T-helper 2 cell treated with Interferon-gamma antibody and Interleukin-4, amounts not matched to agents 5 μg/mL and 100 μg/mL, for 36 hours (primary cell): ENCODE results near the gene MXD4.
A peak's percentile ranks its signal among the peaks of the same experiment; 100 is the strongest.

ENCODE experiments used
- DNase-seq: peaks from one replicate; pipeline ENCODE4 v3.0.0; 2021; ENCODE audit warnings: low spot score
- H3K27ac Mint-ChIP-seq: one replicate; pipeline ENCODE4 v1.8.0; 2021; ENCODE audit warnings: mild to moderate bottlenecking, mixed read lengths
- H3K27me3 Mint-ChIP-seq: one replicate; pipeline ENCODE4 v1.8.0; 2021; ENCODE audit warnings: low read depth, mixed read lengths
- H3K36me3 Mint-ChIP-seq: one replicate; pipeline ENCODE4 v1.8.0; 2021; ENCODE audit warnings: low read depth, mixed read lengths
- H3K4me1 Mint-ChIP-seq: one replicate; pipeline ENCODE4 v1.8.0; 2021; ENCODE audit warnings: low read depth, mixed read lengths
- H3K4me3 Mint-ChIP-seq: one replicate; pipeline ENCODE4 v1.8.0; 2022; ENCODE audit warnings: mild to moderate bottlenecking, moderate library complexity, mixed read lengths
- H3K9me3 Mint-ChIP-seq: one replicate; pipeline ENCODE4 v1.8.0; 2021; ENCODE audit warnings: mixed read lengths

Gene MXD4

GRCh38 chr4:2261853-2262144 lies at the start of gene MXD4:
Gene MXD4 (minus strand): TSS chr4:2262109. CDS start chr4:2261980, 129 bp downstream.
- Mint-ChIP-seq H3K27ac (peak within 1 kb of the TSS; percentile 86), H3K4me1 (no peaks in the 10 kb centered on the region), H3K36me3 (no peaks in the 10 kb centered on the region), H3K27me3 (no peaks in the 10 kb centered on the region), H3K9me3 (no peaks in the 10 kb centered on the region), H3K4me3 (peak within 1 kb of the TSS; percentile 67)
- peak; percentile 23 for DNase-seq

- Mint-ChIP-seq H3K4me3 (no peak overlapping the region), H3K36me3 (no peaks in the 10 kb centered on the region), H3K27ac (no peak overlapping the region), H3K4me1 (no peaks in the 10 kb centered on the region), H3K27me3 (no peaks in the 10 kb centered on the region), H3K9me3 (peaks cover 12% of the 10 kb centered on the region)
- DNase-seq, result no peak
Measured at GRCh38 chr4:2306773-2307410, 45.0 kb upstream of the MXD4 start.

- no peak for DNase-seq
- H3K27me3 Mint-ChIP-seq, result no peaks in the 10 kb centered on the region
- H3K4me3 Mint-ChIP-seq, result no peak overlapping the region
- no peaks in the 10 kb centered on the region for H3K4me1 Mint-ChIP-seq
- no peak overlapping the region for H3K27ac Mint-ChIP-seq
- peaks cover 12% of the 10 kb centered on the region for H3K9me3 Mint-ChIP-seq
- no peaks in the 10 kb centered on the region for H3K36me3 Mint-ChIP-seq
Measured at GRCh38 chr4:2305766-2306501, 44.0 kb upstream of the MXD4 start.

GRCh38 chr4:2304877-2305561 lies 43.1 kb upstream of the MXD4 start:
- Mint-ChIP-seq H3K4me3 (no peak overlapping the region), H3K4me1 (no peaks in the 10 kb centered on the region), H3K27ac (no peak overlapping the region), H3K9me3 (peaks cover 7% of the 10 kb centered on the region), H3K36me3 (no peaks in the 10 kb centered on the region), H3K27me3 (no peaks in the 10 kb centered on the region)
- DNase-seq, result no peak

GRCh38 chr4:2304321-2304876 lies 42.5 kb upstream of the MXD4 start:
- Mint-ChIP-seq H3K4me1 (no peaks in the 10 kb centered on the region), H3K9me3 (peaks cover 7% of the 10 kb centered on the region), H3K36me3 (no peaks in the 10 kb centered on the region), H3K4me3 (no peak overlapping the region), H3K27me3 (no peaks in the 10 kb centered on the region), H3K27ac (no peak overlapping the region)
- no peak for DNase-seq

- Mint-ChIP-seq H3K4me3 (no peak overlapping the region), H3K36me3 (no peaks in the 10 kb centered on the region)
Measured at GRCh38 chr4:2303686-2304320, 41.9 kb upstream of the MXD4 start.

GRCh38 chr4:2303121-2303685 lies 41.3 kb upstream of the MXD4 start:
- Mint-ChIP-seq H3K27me3 (no peaks in the 10 kb centered on the region), H3K36me3 (no peaks in the 10 kb centered on the region), H3K9me3 (peaks cover 7% of the 10 kb centered on the region), H3K4me1 (no peaks in the 10 kb centered on the region), H3K4me3 (no peak overlapping the region), H3K27ac (no peak overlapping the region)
- DNase-seq, result no peak

More at GRCh38 chr4:2303686-2304320, 41.9 kb upstream of the MXD4 start:
- no peaks in the 10 kb centered on the region for H3K27me3 Mint-ChIP-seq
- DNase-seq, result no peak
- H3K4me1 Mint-ChIP-seq, result no peaks in the 10 kb centered on the region
- H3K9me3 Mint-ChIP-seq, result peaks cover 7% of the 10 kb centered on the region
- no peak overlapping the region for H3K27ac Mint-ChIP-seq

GRCh38 chr4:2302387-2303119 lies 40.6 kb upstream of the MXD4 start:
- H3K27me3 Mint-ChIP-seq, result no peaks in the 10 kb centered on the region
- H3K4me3 Mint-ChIP-seq, result no peak overlapping the region
- no peak overlapping the region for H3K27ac Mint-ChIP-seq
- H3K4me1 Mint-ChIP-seq, result no peaks in the 10 kb centered on the region
- peaks cover 7% of the 10 kb centered on the region for H3K9me3 Mint-ChIP-seq
- no peaks in the 10 kb centered on the region for H3K36me3 Mint-ChIP-seq
- no peak for DNase-seq

GRCh38 chr4:2301806-2302205 lies 39.9 kb upstream of the MXD4 start:
- Mint-ChIP-seq H3K4me1 (no peaks in the 10 kb centered on the region), H3K27ac (no peak overlapping the region), H3K27me3 (no peaks in the 10 kb centered on the region), H3K4me3 (no peak overlapping the region), H3K9me3 (peaks cover 2% of the 10 kb centered on the region), H3K36me3 (no peaks in the 10 kb centered on the region)
- DNase-seq, result no peak

GRCh38 chr4:2301225-2301642 lies 39.3 kb upstream of the MXD4 start:
- H3K27me3 Mint-ChIP-seq, result no peaks in the 10 kb centered on the region
- H3K27ac Mint-ChIP-seq, result no peak overlapping the region
- no peaks in the 10 kb centered on the region for H3K9me3 Mint-ChIP-seq
- H3K36me3 Mint-ChIP-seq, result no peaks in the 10 kb centered on the region
- no peak overlapping the region for H3K4me3 Mint-ChIP-seq
- no peaks in the 10 kb centered on the region for H3K4me1 Mint-ChIP-seq
- no peak for DNase-seq

- no peak overlapping the region for H3K27ac Mint-ChIP-seq
- peaks cover 1% of the 10 kb centered on the region for H3K27me3 Mint-ChIP-seq
- H3K36me3 Mint-ChIP-seq, result no peaks in the 10 kb centered on the region
- no peak for DNase-seq
- H3K4me1 Mint-ChIP-seq, result peaks cover 2% of the 10 kb centered on the region
- H3K4me3 Mint-ChIP-seq, result no peak overlapping the region
- no peaks in the 10 kb centered on the region for H3K9me3 Mint-ChIP-seq
Measured at GRCh38 chr4:2300431-2301224, 38.7 kb upstream of the MXD4 start.

GRCh38 chr4:2299794-2300193 lies 37.9 kb upstream of the MXD4 start:
- peaks cover 4% of the 10 kb centered on the region for H3K4me1 Mint-ChIP-seq
- peaks cover 5% of the 10 kb centered on the region for H3K27me3 Mint-ChIP-seq
- no peak overlapping the region for H3K27ac Mint-ChIP-seq
- DNase-seq, result no peak
- H3K9me3 Mint-ChIP-seq, result no peaks in the 10 kb centered on the region
- H3K36me3 Mint-ChIP-seq, result no peaks in the 10 kb centered on the region
- no peak overlapping the region for H3K4me3 Mint-ChIP-seq
